Measurements from ENCODE around the gene PGBD5. TPM values are rescaled to one million over a fixed set of nuclear protein-coding genes. Genes with fewer than 3 reads are reported as not detected.

The PGBD5 gene
- total and polyA plus RNA-seq, 2 of the 13 experiments (the other 11 are each of a cell fraction or from before 2014, with no cell fraction given) = 0.04 to 0.13 TPM

- CTCF ChIA-PET (ENCODE audit: low intra/inter-chr PET ratio, low total read pairs) = no interaction called here
- intact Hi-C loops (cut with micrococcal nuclease; ENCODE audit: unreplicated experiment) (no loop called here), in situ Hi-C loops (cut with HindIII; ENCODE audit: extremely low pct_ligation_motif_present, low pct_unique_long_range_greater_than_20kb) (no loop called here)
- 45% methylated on average over 2 of the region's 2 CpGs for WGBS (ENCODE audit: low lambda C conversion rate)
- H3K27ac ChIP-seq (ENCODE audit: extremely low read length, insufficient read depth, low read length) = no peak overlapping the region
- TF ChIP-seq ZBTB38 (CRISPR knock-in tag; IDR thresholded peaks at IDR 0.05) (no peak), ZBTB46 (CRISPR knock-in tag; IDR thresholded peaks at IDR 0.05; ENCODE audit: borderline replicate concordance) (no peak), SP5 (CRISPR knock-in tag; IDR thresholded peaks at IDR 0.05; ENCODE audit: borderline replicate concordance, low read depth) (no peak), ZNF331 (CRISPR knock-in tag; IDR thresholded peaks at IDR 0.05) (no peak)
- DNase-seq (ENCODE audit: low spot score) (no peak), ATAC-seq (no peak), FAIRE-seq (no peak)
- no TSS peak for BruUV-seq (replicated peaks)
- no peaks in the 10 kb centered on the region for H3K36me3 ChIP-seq (replicated peaks in 1 of 2; ENCODE audit: control insufficient read depth in 1 of 2, insufficient read depth in 2 of 2, low read length in 2 of 2)
- H3K9me3 ChIP-seq (ENCODE audit: low read length) = no peaks in the 10 kb centered on the region
- no peaks in the 10 kb centered on the region for H3K79me2 ChIP-seq (ENCODE audit: insufficient read depth, low read length)
- H2AFZ ChIP-seq (ENCODE audit: low read length) = no peak overlapping the region
- no peak overlapping the region for H3K4me2 ChIP-seq (ENCODE audit: low read depth, low read length)
- no peak overlapping the region for H3K4me3 ChIP-seq (replicated peaks in 1 of 3; ENCODE audit: insufficient read depth in 1 of 3, low read depth in 2 of 3, low read length in 3 of 3)
- H3K27me3 ChIP-seq (ENCODE audit: control insufficient read depth in 1 of 2, insufficient read depth in 2 of 2, low read length in 2 of 2) = peaks cover 1 to 6% of the 10 kb centered on the region in 2 experiments; a peak in 3 of 5 replicates
- H3K9ac ChIP-seq (ENCODE audit: insufficient read depth, low read depth, low read length) = no peak overlapping the region
- POLR2A ChIA-PET = no interaction called here
- no peaks in the 10 kb centered on the region for H4K20me1 ChIP-seq (ENCODE audit: insufficient read depth, low read length)
- peaks cover 3% of the 10 kb centered on the region for H3K4me1 ChIP-seq (ENCODE audit: insufficient read depth, low read length)
Observed at GRCh38 chr1:230387296-230387695, 38.8 kb downstream of the PGBD5 start.

- Histone ChIP-seq H3K36me3 (replicated peaks in 1 of 2; ENCODE audit: control insufficient read depth in 1 of 2, insufficient read depth in 2 of 2, low read length in 2 of 2) (no peaks in the 10 kb centered on the region), H3K9me3 (ENCODE audit: low read length) (no peaks in the 10 kb centered on the region), H3K9ac (ENCODE audit: insufficient read depth, low read depth, low read length) (no peak overlapping the region), H3K27ac (ENCODE audit: extremely low read length, insufficient read depth, low read length) (no peak overlapping the region), H2AFZ (ENCODE audit: low read length) (no peak overlapping the region), H3K79me2 (ENCODE audit: insufficient read depth, low read length) (no peaks in the 10 kb centered on the region), H3K4me2 (ENCODE audit: low read depth, low read length) (no peak overlapping the region), H4K20me1 (ENCODE audit: insufficient read depth, low read length) (no peaks in the 10 kb centered on the region), H3K27me3 (ENCODE audit: control insufficient read depth in 1 of 2, insufficient read depth in 2 of 2, low read length in 2 of 2) (peaks cover 0 to under 1% of the 10 kb centered on the region in 2 experiments; a peak in 1 of 5 replicates), H3K4me3 (replicated peaks in 1 of 3; ENCODE audit: insufficient read depth in 1 of 3, low read depth in 2 of 3, low read length in 3 of 3) (no peak overlapping the region), H3K4me1 (ENCODE audit: insufficient read depth, low read length) (peaks cover 9% of the 10 kb centered on the region)
- in situ Hi-C loops (cut with HindIII; ENCODE audit: extremely low pct_ligation_motif_present, low pct_unique_long_range_greater_than_20kb) = no loop called here
- CTCF ChIA-PET (ENCODE audit: low intra/inter-chr PET ratio, low total read pairs) = no interaction called here
- DNase-seq (ENCODE audit: low spot score) (no peak), ATAC-seq (no peak), FAIRE-seq (no peak)
- intact Hi-C loops (cut with micrococcal nuclease; ENCODE audit: unreplicated experiment) = no loop called here
- no TSS peak for BruUV-seq (replicated peaks)
- POLR2A ChIA-PET = no interaction called here
- WGBS (ENCODE audit: low lambda C conversion rate) = 44% methylated on average over 6 of the region's 6 CpGs
- TF ChIP-seq KDM3A (CRISPR knock-in tag; IDR thresholded peaks at IDR 0.05; ENCODE audit: low read depth) (no peak), ZHX1 (CRISPR knock-in tag; IDR thresholded peaks at IDR 0.05; ENCODE audit: low read depth) (no peak), SNAPC4 (CRISPR knock-in tag; IDR thresholded peaks at IDR 0.05) (no peak), HNRNPK (IDR thresholded peaks at IDR 0.05; ENCODE audit: low read depth, low read length, poor library complexity, severe bottlenecking) (no peak)
Observed at GRCh38 chr1:230386637-230387262, 39.4 kb downstream of the PGBD5 start.
